GM12891 (cell line): ENCODE results near the gene CCDC121.

Experiments used
- POLR2A ChIP-seq: IDR thresholded peaks from 2 replicates; pipeline ENCODE4 v1.6.1; 2011; ENCODE audit warnings: low read depth, low read length, control low read depth
- POLR2AphosphoS5 ChIP-seq: IDR thresholded peaks from 2 replicates; pipeline ENCODE4 v1.6.1; 2011; ENCODE audit warnings: low read depth, low read length, control low read depth
- TAF1 ChIP-seq: IDR thresholded peaks from 2 replicates; pipeline ENCODE4 v1.6.1; 2011; ENCODE audit warnings: low read depth, low read length, control low read depth

GRCh38 chr2:27584597-27584996 lies 44.2 kb downstream of the CCDC121 start:
- no peak for TF ChIP-seq POLR2AphosphoS5
- no peak for TF ChIP-seq TAF1
- no peak for TF ChIP-seq POLR2A
